ENCODE measurements around the gene NPAS3. TPM values are rescaled to one million over a fixed set of nuclear protein-coding genes. Genes with fewer than 3 reads are reported as not detected.

Gene NPAS3
- total and polyA plus RNA-seq, 8 donors: 0.23 to 2.8 (median 1.4) TPM

- Histone ChIP-seq H3K4me1 (no peaks in the 10 kb centered on the region), H3K36me3 (no peaks in the 10 kb centered on the region), H3K4me3 (no peak overlapping the region), H3K9me3 (no peaks in the 10 kb centered on the region), H3K27ac (no peak overlapping the region), H3K27me3 (no peaks in the 10 kb centered on the region)
- no peak for DNase-seq
- TF ChIP-seq CTCF (IDR thresholded peaks at IDR 0.05): no peak
- ATAC-seq: no peak
- intact Hi-C loops (cut with DNase I): no loop called here
- no peak for FAIRE-seq
- 29 to 34% methylated on average over 3 of the region's 3 CpGs for WGBS, 2 donors
Observed at GRCh38 chr14:33376510-33376909, 437.8 kb downstream of the NPAS3 start.

GRCh38 chr14:33377596-33378390, 439.1 kb downstream of the NPAS3 start:
- DNase-seq (no peak), ATAC-seq (no peak), FAIRE-seq (no peak)
- intact Hi-C loops (cut with DNase I): no loop called here
- no peaks in the 10 kb centered on the region for H3K9me3 ChIP-seq
- no peaks in the 10 kb centered on the region for H3K4me1 ChIP-seq
- TF ChIP-seq CTCF (IDR thresholded peaks at IDR 0.05): no peak
- H3K27ac ChIP-seq: no peak overlapping the region
- 39 to 46% methylated on average over 2 of the region's 2 CpGs for WGBS, 2 donors
- H3K4me3 ChIP-seq: no peak overlapping the region
- H3K27me3 ChIP-seq: no peaks in the 10 kb centered on the region
- H3K36me3 ChIP-seq: no peaks in the 10 kb centered on the region

- Histone ChIP-seq H3K27me3 (no peaks in the 10 kb centered on the region), H3K27ac (no peak overlapping the region), H3K4me1 (no peaks in the 10 kb centered on the region), H3K9me3 (no peaks in the 10 kb centered on the region), H3K4me3 (no peak overlapping the region), H3K36me3 (no peaks in the 10 kb centered on the region)
- intact Hi-C loops (cut with DNase I): no loop called here
- FAIRE-seq (no peak), ATAC-seq (no peak), DNase-seq (no peak)
- WGBS, 2 donors: 45 to 59% methylated on average over 2 of the region's 2 CpGs
- no peak for TF ChIP-seq CTCF (IDR thresholded peaks at IDR 0.05)
Observed at GRCh38 chr14:33381717-33382116, 443.0 kb downstream of the NPAS3 start.

- intact Hi-C loops (cut with DNase I): no loop called here
- no peaks in the 10 kb centered on the region for H3K9me3 ChIP-seq
- no peak for TF ChIP-seq CTCF (IDR thresholded peaks at IDR 0.05)
- H3K27me3 ChIP-seq: no peaks in the 10 kb centered on the region
- no peak for ATAC-seq
- no peak overlapping the region for H3K27ac ChIP-seq
- FAIRE-seq: no peak
- no peaks in the 10 kb centered on the region for H3K36me3 ChIP-seq
- DNase-seq: no peak
- H3K4me3 ChIP-seq: no peak overlapping the region
- no peaks in the 10 kb centered on the region for H3K4me1 ChIP-seq
Observed at GRCh38 chr14:33386140-33386539, 447.5 kb downstream of the NPAS3 start.

- Histone ChIP-seq H3K4me1 (no peaks in the 10 kb centered on the region), H3K4me3 (no peak overlapping the region), H3K9me3 (no peaks in the 10 kb centered on the region), H3K27me3 (no peaks in the 10 kb centered on the region), H3K36me3 (no peaks in the 10 kb centered on the region), H3K27ac (no peak overlapping the region)
- intact Hi-C loops (cut with DNase I): no loop called here
- TF ChIP-seq CTCF (IDR thresholded peaks at IDR 0.05): no peak
- FAIRE-seq: no peak
- 77 to 88% methylated on average over 3 of the region's 3 CpGs for WGBS, 2 donors
- ATAC-seq: no peak
- DNase-seq: no peak
Observed at GRCh38 chr14:33386781-33387180, 448.1 kb downstream of the NPAS3 start.

All from pancreas (tissue), 10 donors.